Esophagus squamous epithelium (tissue), 5 donors: ENCODE results near the gene NOC4L. TPM values are rescaled to one million over a fixed set of nuclear protein-coding genes. Genes with fewer than 3 reads are reported as not detected.

ENCODE experiments used
- DNase-seq: peaks from one replicate; lab custom pipeline; 2025; lab: John Stamatoyannopoulos, UW
- H3K27ac ChIP-seq, 4 donors: fragments of 200-600 bp; sonication (generic); one replicate each; pipeline ENCODE4 v1.5.1; 2016 to 2019; ENCODE audit warnings: mild to moderate bottlenecking in 1 of 4
- H3K27me3 ChIP-seq, 4 donors: fragments of 200-600 bp; sonication (generic); 1 replicate in 3 of 4; 2 replicates in 1 of 4; pipeline versions ENCODE4 v1.5.1 to v1.6.0; 2017 to 2021; ENCODE audit warnings: antibody characterized with exemption in 1 of 4
- H3K36me3 ChIP-seq, 3 donors: fragments of 200-600 bp; sonication (generic); one replicate each; pipeline ENCODE4 v1.5.1; 2016 to 2019
- H3K4me1 ChIP-seq, 3 donors: fragments of 200-600 bp; sonication (generic); one replicate each; pipeline ENCODE4 v1.5.1; 2017 to 2019
- H3K4me3 ChIP-seq, 4 donors: fragments of 200-600 bp; sonication (generic); 1 replicate in 3 of 4; 2 replicates in 1 of 4; pipeline ENCODE4 v1.5.1; 2016 to 2019; ENCODE audit warnings: mild to moderate bottlenecking in 2 of 4, moderate library complexity in 1 of 4
- H3K9me3 ChIP-seq, 3 donors: fragments of 200-600 bp; sonication (generic); one replicate each; pipeline ENCODE4 v1.5.1; 2016 to 2019
- CTCF ChIP-seq, 6 experiments: fragments of 450-650 bp in 4 of 6; fragments of 200-600 bp in 2 of 6; sonication (generic) in 2 of 6; IDR thresholded peaks; one replicate each; pipeline ENCODE4 v1.5.1; 2016 to 2019; ENCODE audit warnings: antibody characterized with exemption in 6 of 6, mild to moderate bottlenecking in 4 of 6, moderate library complexity in 4 of 6
- POLR2A ChIP-seq, 4 donors: fragments of 450-650 bp; IDR thresholded peaks; one replicate each; pipeline ENCODE4 v1.6.1; 2017; ENCODE audit warnings: antibody characterized with exemption in 4 of 4, mild to moderate bottlenecking in 4 of 4, moderate library complexity in 3 of 4
- WGBS, 2 donors: methylation state at CpG; one replicate each; pipeline ENCODE4 v1.1.5; 2018; 5-methylcytosine and 5-hydroxymethylcytosine counted together
- intact Hi-C: fragments of 100-400 bp; cut with DNase I; formaldehyde crosslinking; loops from one replicate; pipeline ENCODE4 v1.15.0; 2022
- total RNA-seq, 4 donors: library from RNA; depleted of rRNA; stranded (reverse); fragments of >200 nt; gene quantifications; one replicate each; pipeline ENCODE4 v1.1.0, GENCODE V29; 2016
- donor health status: DM: yes; HTN: yes; CAD: no.

Gene NOC4L
- total RNA-seq, 4 donors from 2014 or later, result 9.6 to 12.1 (median 11.1) TPM

GRCh38 chr12:132108211-132108832 lies 35.9 kb upstream of the NOC4L start:
- no peak for DNase-seq
- intact Hi-C loops, result no loop called here
- TF ChIP-seq POLR2A (IDR thresholded peaks at IDR 0.05), result no peak
- no peak for TF ChIP-seq CTCF (IDR thresholded peaks at IDR 0.05)
- Histone ChIP-seq H3K4me1 (no peaks in the 10 kb centered on the region), H3K36me3 (peaks cover 4 to 81% (median 9%) of the 10 kb centered on the region in 3 donors), H3K27me3 (no peaks in the 10 kb centered on the region), H3K4me3 (no peak overlapping the region), H3K9me3 (no peaks in the 10 kb centered on the region), H3K27ac (no peak overlapping the region)
- 82 to 83% methylated on average over 14 to 16 of the region's 16 CpGs for WGBS, 2 donors

GRCh38 chr12:132109741-132110140 lies 34.5 kb upstream of the NOC4L start:
- Histone ChIP-seq H3K9me3 (no peaks in the 10 kb centered on the region), H3K27ac (no peak overlapping the region), H3K4me1 (no peaks in the 10 kb centered on the region), H3K4me3 (no peak overlapping the region), H3K27me3 (no peaks in the 10 kb centered on the region), H3K36me3 (peaks cover 9 to 95% (median 11%) of the 10 kb centered on the region in 3 donors)
- DNase-seq, result no peak
- intact Hi-C loops, result no loop called here
- 88 to 90% methylated on average over 8 of the region's 8 CpGs for WGBS, 2 donors
- TF ChIP-seq CTCF (IDR thresholded peaks at IDR 0.05) (no peak), POLR2A (IDR thresholded peaks at IDR 0.05) (no peak)

GRCh38 chr12:132110677-132111076 lies 33.6 kb upstream of the NOC4L start:
- Histone ChIP-seq H3K4me1 (no peaks in the 10 kb centered on the region), H3K4me3 (no peak overlapping the region), H3K9me3 (no peaks in the 10 kb centered on the region), H3K27ac (no peak overlapping the region), H3K36me3 (peaks cover 9 to 95% (median 15%) of the 10 kb centered on the region in 3 donors), H3K27me3 (no peaks in the 10 kb centered on the region)
- WGBS, 2 donors, result 61 to 96% methylated on average over 3 of the region's 3 CpGs
- TF ChIP-seq CTCF (IDR thresholded peaks at IDR 0.05) (no peak), POLR2A (IDR thresholded peaks at IDR 0.05) (no peak)
- intact Hi-C loops, result no loop called here
- DNase-seq, result no peak

- Histone ChIP-seq H3K27ac (no peak overlapping the region), H3K4me1 (no peaks in the 10 kb centered on the region), H3K4me3 (no peak overlapping the region), H3K36me3 (peaks cover 9 to 95% (median 15%) of the 10 kb centered on the region in 3 donors), H3K9me3 (no peaks in the 10 kb centered on the region), H3K27me3 (no peaks in the 10 kb centered on the region)
- 83 to 89% methylated on average over 9 to 13 of the region's 19 CpGs for WGBS, 2 donors
- intact Hi-C loops, result no loop called here
- no peak for DNase-seq
- TF ChIP-seq CTCF (IDR thresholded peaks at IDR 0.05), result no peak
- TF ChIP-seq POLR2A (IDR thresholded peaks at IDR 0.05), result no peak
Measured at GRCh38 chr12:132111654-132112304, 32.5 kb upstream of the NOC4L start.

- Histone ChIP-seq H3K4me1 (no peaks in the 10 kb centered on the region), H3K36me3 (peaks cover 7 to 97% (median 15%) of the 10 kb centered on the region in 3 donors)
Measured at GRCh38 chr12:132114667-132115066, 29.6 kb upstream of the NOC4L start.

More at GRCh38 chr12:132114667-132115066, 29.6 kb upstream of the NOC4L start:
- Histone ChIP-seq H3K27me3 (no peaks in the 10 kb centered on the region), H3K4me3 (no peak overlapping the region), H3K27ac (no peak overlapping the region), H3K9me3 (no peaks in the 10 kb centered on the region)
- WGBS, 2 donors, result 80 to 100% methylated on average over 1 to 2 of the region's 6 CpGs
- no peak for DNase-seq
- intact Hi-C loops, result no loop called here
- TF ChIP-seq CTCF (IDR thresholded peaks at IDR 0.05) (no peak), POLR2A (IDR thresholded peaks at IDR 0.05) (no peak)
